ENCODE measurements around the gene TNFAIP6. TPM values are rescaled to one million over a fixed set of nuclear protein-coding genes. Genes with fewer than 3 reads are reported as not detected.
A peak's percentile ranks its signal among the peaks of the same experiment; 100 is the strongest.

Gene TNFAIP6
- total RNA-seq, 1 experiment from 2014 or later: 0.11 TPM

- TF ChIP-seq USF2 (CRISPR knock-in tag; IDR thresholded peaks at IDR 0.05) (no peak), PREB (CRISPR knock-in tag; IDR thresholded peaks at IDR 0.05; ENCODE audit: borderline replicate concordance) (no peak), SOX15 (CRISPR knock-in tag; IDR thresholded peaks at IDR 0.05) (no peak), ZSCAN18 (CRISPR knock-in tag; IDR thresholded peaks at IDR 0.05) (no peak), CREB1 (CRISPR knock-in tag; IDR thresholded peaks at IDR 0.05) (no peak), IRF1 (CRISPR knock-in tag; IDR thresholded peaks at IDR 0.05) (no peak), ESRRA (CRISPR knock-in tag; IDR thresholded peaks at IDR 0.05; ENCODE audit: borderline replicate concordance) (no peak), KAT7 (CRISPR knock-in tag; IDR thresholded peaks at IDR 0.05; ENCODE audit: borderline replicate concordance) (no peak), ZNF671 (CRISPR knock-in tag; IDR thresholded peaks at IDR 0.05) (no peak), TCF7 (CRISPR knock-in tag; IDR thresholded peaks at IDR 0.05; ENCODE audit: low read depth) (no peak), ZNF281 (CRISPR knock-in tag; IDR thresholded peaks at IDR 0.05) (no peak), CTCF (IDR thresholded peaks at IDR 0.05) (no peak)
These were observed 27.4 kb upstream of the TNFAIP6 start (continued) for GRCh38 chr2:151329998-151330397.

GRCh38 chr2:151333083-151333482 is 24.3 kb upstream of the TNFAIP6 start:
- no peak for DNase-seq (ENCODE audit: low spot score)
- ChIA-PET CTCF (interaction anchor here (0.5 kb wide), 1 partner anchor 106 kb away, joined by 3 read pairs; no protein-coding TSS in a partner anchor), POLR2A (no interaction called here)
- no peaks in the 10 kb centered on the region; the same call in 1 of the 2 replicates for H3K27me3 Mint-ChIP-seq (ENCODE audit: low read depth)
- H3K36me3 Mint-ChIP-seq: no peaks in the 10 kb centered on the region
- no peak overlapping the region for H3K27ac Mint-ChIP-seq
- peak; percentile 60; the same call in 1 of the 2 replicates for ATAC-seq
- H3K9me3 Mint-ChIP-seq: peaks cover 4% of the 10 kb centered on the region
- peaks cover 31% of the 10 kb centered on the region for H3K4me1 Mint-ChIP-seq
- no peak overlapping the region for H3K4me3 Mint-ChIP-seq
- TF ChIP-seq IRF2 (CRISPR knock-in tag; IDR thresholded peaks at IDR 0.05; ENCODE audit: borderline replicate concordance, low read depth): no peak
- TF ChIP-seq PREB (CRISPR knock-in tag; IDR thresholded peaks at IDR 0.05; ENCODE audit: borderline replicate concordance): no peak
- no peak for TF ChIP-seq STAT6 (CRISPR knock-in tag; conservative IDR thresholded peaks at IDR 0.05; ENCODE audit: low read depth)
- TF ChIP-seq CREM (CRISPR knock-in tag; IDR thresholded peaks at IDR 0.05): no peak
- TF ChIP-seq NR1H2 (CRISPR knock-in tag; IDR thresholded peaks at IDR 0.05): no peak
- no peak for TF ChIP-seq MLX (CRISPR knock-in tag; IDR thresholded peaks at IDR 0.05)
- no peak for TF ChIP-seq NR2C2 (CRISPR knock-in tag; IDR thresholded peaks at IDR 0.05)
- TF ChIP-seq TEAD1 (CRISPR knock-in tag; IDR thresholded peaks at IDR 0.05): no peak
- TF ChIP-seq SOX15 (CRISPR knock-in tag; IDR thresholded peaks at IDR 0.05): no peak
- no peak for TF ChIP-seq RORB (CRISPR knock-in tag; IDR thresholded peaks at IDR 0.05)
- TF ChIP-seq HMGXB4 (CRISPR knock-in tag; IDR thresholded peaks at IDR 0.05): no peak

Data from WTC11 (cell line).